GM12878 (cell line): ENCODE data around the gene ENOX1. TPM values are rescaled to one million over a fixed set of nuclear protein-coding genes. Genes with fewer than 3 reads are reported as not detected.

Experiments
- ATAC-seq: fragments of 200-7000 bp; cut with Tn5 transposase; 3 replicates; pipeline ENCODE4 v1.9.1; 2020; ENCODE audit warnings: mild to moderate bottlenecking, moderate library complexity
- BruUV-seq: library from RNA; stranded (reverse); fragments of 400-500 nt; replicated peaks from 2 replicates; lab custom pipeline; 2021; lab: Mats Ljungman, UMichigan
- CTCF ChIA-PET: fragments of 300-600 bp; sonication (Branson Sonifier 250); formaldehyde crosslinking; extraction: SDS; loops from one replicate; lab custom pipeline; 2021; ENCODE audit warnings: inconsistent platforms; lab: Yijun Ruan, JAX
- POLR2A ChIA-PET: fragments of 350-600 bp; formaldehyde crosslinking; extraction: SDS; loops from one replicate; lab custom pipeline; 2021; ENCODE audit warnings: inconsistent platforms; lab: Charles Lee
- RAD21 ChIA-PET: fragments of 300-600 bp; sonication (Branson Sonifier 250); formaldehyde crosslinking; loops from one replicate; lab custom pipeline; 2023; ENCODE audit warnings: antibody characterized with exemption; ENCODE audit not compliant: unreplicated experiment; lab: Charles Lee
- SMC1A ChIA-PET: fragments of 300-600 bp; sonication (Branson Sonifier 250); formaldehyde crosslinking; loops from one replicate; lab custom pipeline; 2023; ENCODE audit not compliant: unreplicated experiment, uncharacterized antibody; lab: Charles Lee
- DNase-seq: peaks from one replicate; pipeline ENCODE4 v3.0.0-alpha.2; 2011; ENCODE audit warnings: low read depth, low spot score
- FAIRE-seq: peaks from 3 replicates; lab custom pipeline; 2011; peaks lifted over from hg19 to GRCh38; lab: Jason Lieb, UNC
- H2AFZ ChIP-seq: 2 replicates; pipeline ENCODE4 v1.6.0; 2011; ENCODE audit warnings: low read depth, low read length, control low read depth; ENCODE audit not compliant: control insufficient read depth
- H3K27ac ChIP-seq: 2 replicates; pipeline ENCODE4 v1.5.1; 2011; ENCODE audit warnings: control low read depth; ENCODE audit not compliant: control insufficient read depth, insufficient read depth
- H3K27me3 ChIP-seq, 2 experiments: replicated peaks in 1 of 2; 2 replicates each; pipeline versions ENCODE4 v1.6.0 to v1.6.1; 2011; ENCODE audit warnings: low read length in 1 of 2; ENCODE audit not compliant: control insufficient read depth in 2 of 2, insufficient read depth in 2 of 2
- H3K36me3 ChIP-seq, 2 experiments: 2 replicates each; pipeline ENCODE4 v1.5.1; 2011; ENCODE audit warnings: low read length in 1 of 2; ENCODE audit not compliant: control insufficient read depth in 2 of 2, insufficient read depth in 2 of 2
- H3K4me1 ChIP-seq: 2 replicates; pipeline ENCODE4 v1.6.1; 2011; ENCODE audit warnings: mild to moderate bottlenecking, low read length, moderate library complexity, mixed read lengths; ENCODE audit not compliant: control insufficient read depth, insufficient read depth
- H3K4me2 ChIP-seq: 2 replicates; pipeline ENCODE4 v1.6.0; 2011; ENCODE audit warnings: control low read depth; ENCODE audit not compliant: control insufficient read depth, insufficient read depth
- H3K4me3 ChIP-seq: fragments of 200-600 bp; sonication (generic); 2 replicates; pipeline ENCODE4 v1.5.1; 2016
- H3K79me2 ChIP-seq: 2 replicates; pipeline ENCODE4 v1.6.0; 2011; ENCODE audit warnings: low read length; ENCODE audit not compliant: control insufficient read depth, insufficient read depth
- H3K9ac ChIP-seq: 2 replicates; pipeline ENCODE4 v1.8.0; 2011; ENCODE audit warnings: low read length, control low read depth, mixed read lengths; ENCODE audit not compliant: control insufficient read depth, insufficient read depth
- H3K9me3 ChIP-seq: replicated peaks from 3 replicates; pipeline ENCODE4 v1.5.1; 2011; ENCODE audit warnings: mild to moderate bottlenecking, low read length; ENCODE audit not compliant: control insufficient read depth, insufficient read depth
- H4K20me1 ChIP-seq: 2 replicates; pipeline ENCODE4 v1.6.0; 2011; ENCODE audit not compliant: control insufficient read depth, insufficient read depth
- ATF7 ChIP-seq: fragments of 450-650 bp; IDR thresholded peaks from 2 replicates; pipeline ENCODE4 v1.6.1; 2016; ENCODE audit warnings: low read depth, mild to moderate bottlenecking
- HDGF ChIP-seq: fragments of 450-650 bp; IDR thresholded peaks from 2 replicates; pipeline ENCODE4 v1.6.1; 2016; ENCODE audit warnings: antibody characterized with exemption
- NFIC ChIP-seq: IDR thresholded peaks from 2 replicates; pipeline ENCODE4 v1.6.1; 2012; ENCODE audit warnings: low read depth, mild to moderate bottlenecking, inconsistent platforms, low read length, moderate library complexity
- NFYB ChIP-seq: IDR thresholded peaks from 2 replicates; pipeline ENCODE4 v1.6.1; 2011; ENCODE audit warnings: low read depth, mild to moderate bottlenecking, low read length, improper control_type of control experiment, moderate library complexity; ENCODE audit not compliant: insufficient read depth
- RB1 ChIP-seq: fragments of 450-650 bp; formaldehyde crosslinking; IDR thresholded peaks from 2 replicates; pipeline ENCODE4 v1.6.1; 2017; ENCODE audit warnings: mild to moderate bottlenecking, borderline replicate concordance
- ZSCAN29 ChIP-seq: fragments of 450-650 bp; IDR thresholded peaks from 2 replicates; pipeline ENCODE4 v1.6.1; 2017; ENCODE audit warnings: mild to moderate bottlenecking, moderate library complexity
- WGBS: methylation state at CpG from one replicate; pipeline ENCODE4 v1.1.6; 2016; ENCODE audit warnings: low lambda C conversion rate; ENCODE audit not compliant: insufficient replicate concordance, insufficient coverage; ENCODE audit errors: missing lambda C conversion rate; 5-methylcytosine and 5-hydroxymethylcytosine counted together
- in situ Hi-C: fragments of 300-500 bp; cut with MboI; formaldehyde crosslinking; loops from 9 replicates; pipeline ENCODE4 v1.14.3; 2018; ENCODE audit warnings: mixed read lengths
- intact Hi-C: fragments of 100-400 bp; cut with micrococcal nuclease; formaldehyde crosslinking; loops from one replicate; pipeline ENCODE4 v1.14.2; 2022; ENCODE audit not compliant: unreplicated experiment
- polyA plus RNA-seq, 11 experiments: library from polyadenylated mRNA; depleted of rRNA in 4 of 11; unstranded in 6 of 11; stranded (reverse) in 5 of 11; fragments of >200 nt; fragmentation: Nextera tagmentation in 4 of 11; fragmentation: Illumina TruSeq in 1 of 11; extraction: Ambion mirVana in 4 of 11; extraction: Trizol in 1 of 11; gene quantifications; 1 replicate in 1 of 11; 2 replicates in 10 of 11; pipeline versions ENCODE4 v1.2.1 to v1.2.3, GENCODE V29; 2011 to 2016; ENCODE audit warnings: inconsistent platforms in 2 of 11, missing spikeins in 2 of 11, low read depth in 1 of 11
- total RNA-seq, 4 experiments: library from RNA; depleted of rRNA in 3 of 4; stranded (reverse); fragments of >200 nt in 3 of 4; fragmentation: Illumina TruSeq in 1 of 4; extraction: Trizol in 1 of 4; gene quantifications; 2 replicates each; pipeline versions ENCODE4 v1.2.1 to v1.2.3, GENCODE V29; 2013 to 2021
- TF ChIP-seq, protein P1 (sequence below): fragments of 450-650 bp; IDR thresholded peaks from 2 replicates; pipeline ENCODE4 v1.6.1; 2017; ENCODE audit warnings: mild to moderate bottlenecking
- TF ChIP-seq, protein P2 (sequence below): fragments of 450-650 bp; formaldehyde crosslinking; IDR thresholded peaks from 2 replicates; pipeline ENCODE4 v1.5.0; 2022; ENCODE audit warnings: mild to moderate bottlenecking, missing genetic modification characterization
- TF ChIP-seq, protein P3 (sequence below): IDR thresholded peaks from 2 replicates; pipeline ENCODE4 v1.6.1; 2012; ENCODE audit warnings: low read depth, low read length, improper control_type of control experiment

ENOX1 gene
- total and polyA plus RNA-seq, 10 of the 15 experiments (the other 5 are each of a cell fraction or from before 2014, with no cell fraction given): 0.11 to 0.26 (median 0.15) TPM

DNA sequence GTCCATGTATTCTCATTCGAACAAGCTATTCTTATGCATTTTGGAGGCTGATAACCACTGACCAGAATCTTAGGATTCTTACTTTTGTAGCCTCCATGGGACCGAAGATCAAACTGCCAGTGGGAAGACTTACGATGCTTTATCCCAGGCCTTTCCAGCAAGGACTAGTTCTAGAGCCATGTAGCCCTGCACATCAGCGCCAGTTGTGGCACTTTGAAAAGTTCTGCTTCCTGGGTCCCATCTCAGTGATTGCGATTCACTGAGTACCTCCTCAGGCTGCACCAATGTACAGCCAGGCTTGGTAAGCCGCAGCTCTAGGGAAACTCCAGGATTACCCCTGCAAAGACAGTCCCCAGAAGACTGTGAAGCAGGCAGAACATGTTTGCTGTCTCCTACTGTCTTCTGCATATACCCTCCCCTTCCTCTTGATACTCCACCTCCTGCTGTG, 18.9 kb upstream of the ENOX1 start:
- peak; percentile 27; the same call in 2 of the 3 replicates for ATAC-seq
- BruUV-seq: no TSS peak
- Histone ChIP-seq H3K4me1 (no peaks in the 10 kb centered on the region), H3K4me3 (no peak overlapping the region), H3K9ac (no peak overlapping the region), H3K9me3 (no peaks in the 10 kb centered on the region), H4K20me1 (no peaks in the 10 kb centered on the region), H3K4me2 (no peak overlapping the region), H3K79me2 (no peaks in the 10 kb centered on the region), H2AFZ (no peak overlapping the region), H3K27me3 (no peaks in the 10 kb centered on the region), H3K36me3 (no peaks in the 10 kb centered on the region), H3K27ac (no peak overlapping the region)
- POLR2A ChIA-PET: interaction anchor here (0.5 to 0.7 kb wide), 2 partner anchors 66 to 288 kb away, joined by 3 to 4 read pairs; no protein-coding TSS in a partner anchor
- in situ Hi-C loops: loop anchor here (10.0 kb wide), 2 partner anchors 501 to 831 kb away; no protein-coding TSS in a partner anchor
- CTCF ChIA-PET: interaction anchor here (1.3 to 2.8 kb wide), 5 partner anchors 9 to 1207 kb away, joined by 4 to 15 read pairs (median 10); no protein-coding TSS in a partner anchor
- FAIRE-seq: no peak
- SMC1A ChIA-PET: no interaction called here
- WGBS: 61% methylated on average over 6 of the region's 6 CpGs
- intact Hi-C loops: loop anchor here (10.0 kb wide), 1 partner anchor 611 kb away; no protein-coding TSS in a partner anchor
- RAD21 ChIA-PET: interaction anchor here (0.6 to 1.2 kb wide), 2 partner anchors 242 to 838 kb away, joined by 3 read pairs; no protein-coding TSS in a partner anchor
- TF ChIP-seq RB1: no peak
- no peak for DNase-seq

DNA sequence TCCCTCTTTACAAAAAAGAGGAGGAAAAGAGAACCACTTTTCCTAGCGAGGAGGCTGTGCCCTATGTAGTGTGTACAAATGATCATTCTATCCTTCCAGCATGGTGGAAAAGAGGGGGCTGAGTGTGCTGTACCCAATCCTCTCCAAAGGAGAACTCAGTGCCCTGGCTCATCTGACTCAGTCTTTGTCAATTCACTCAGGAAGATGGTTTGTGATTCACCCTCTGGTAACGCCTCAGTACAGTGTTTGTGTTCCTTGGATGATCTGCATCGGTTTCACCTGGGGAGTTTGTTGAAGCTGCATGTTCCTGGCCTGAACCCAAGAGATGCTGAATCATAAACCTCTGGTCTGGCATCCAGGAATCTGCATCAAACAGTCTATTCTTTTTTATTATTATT, 18.3 kb upstream of the ENOX1 start:
- Histone ChIP-seq H3K27me3 (no peaks in the 10 kb centered on the region), H2AFZ (no peak overlapping the region), H3K9me3 (no peaks in the 10 kb centered on the region), H3K9ac (no peak overlapping the region), H3K4me1 (no peaks in the 10 kb centered on the region), H3K4me3 (no peak overlapping the region), H3K27ac (no peak overlapping the region)
- intact Hi-C loops: loop anchor here (10.0 kb wide), 1 partner anchor 610 kb away; no protein-coding TSS in a partner anchor
- BruUV-seq: no TSS peak
- RAD21 ChIA-PET: interaction anchor here (0.6 to 2.3 kb wide), 21 partner anchors 9 to 1471 kb away, joined by 3 to 10 read pairs (median 3); partner anchors contain the start of gene ENOX1
- ATAC-seq (peak; percentile 21; the same call in 2 of the 3 replicates), FAIRE-seq (no peak)
- 5% methylated on average over 3 of the region's 3 CpGs for WGBS
- in situ Hi-C loops: loop anchor here (10.0 kb wide), 2 partner anchors 500 to 830 kb away; no protein-coding TSS in a partner anchor
- no peak for TF ChIP-seq NFIC
- TF ChIP-seq, protein P1, sequence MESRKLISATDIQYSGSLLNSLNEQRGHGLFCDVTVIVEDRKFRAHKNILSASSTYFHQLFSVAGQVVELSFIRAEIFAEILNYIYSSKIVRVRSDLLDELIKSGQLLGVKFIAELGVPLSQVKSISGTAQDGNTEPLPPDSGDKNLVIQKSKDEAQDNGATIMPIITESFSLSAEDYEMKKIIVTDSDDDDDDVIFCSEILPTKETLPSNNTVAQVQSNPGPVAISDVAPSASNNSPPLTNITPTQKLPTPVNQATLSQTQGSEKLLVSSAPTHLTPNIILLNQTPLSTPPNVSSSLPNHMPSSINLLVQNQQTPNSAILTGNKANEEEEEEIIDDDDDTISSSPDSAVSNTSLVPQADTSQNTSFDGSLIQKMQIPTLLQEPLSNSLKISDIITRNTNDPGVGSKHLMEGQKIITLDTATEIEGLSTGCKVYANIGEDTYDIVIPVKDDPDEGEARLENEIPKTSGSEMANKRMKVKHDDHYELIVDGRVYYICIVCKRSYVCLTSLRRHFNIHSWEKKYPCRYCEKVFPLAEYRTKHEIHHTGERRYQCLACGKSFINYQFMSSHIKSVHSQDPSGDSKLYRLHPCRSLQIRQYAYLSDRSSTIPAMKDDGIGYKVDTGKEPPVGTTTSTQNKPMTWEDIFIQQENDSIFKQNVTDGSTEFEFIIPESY: no peak
- no peak for TF ChIP-seq NFYB
- TF ChIP-seq, protein P2, sequence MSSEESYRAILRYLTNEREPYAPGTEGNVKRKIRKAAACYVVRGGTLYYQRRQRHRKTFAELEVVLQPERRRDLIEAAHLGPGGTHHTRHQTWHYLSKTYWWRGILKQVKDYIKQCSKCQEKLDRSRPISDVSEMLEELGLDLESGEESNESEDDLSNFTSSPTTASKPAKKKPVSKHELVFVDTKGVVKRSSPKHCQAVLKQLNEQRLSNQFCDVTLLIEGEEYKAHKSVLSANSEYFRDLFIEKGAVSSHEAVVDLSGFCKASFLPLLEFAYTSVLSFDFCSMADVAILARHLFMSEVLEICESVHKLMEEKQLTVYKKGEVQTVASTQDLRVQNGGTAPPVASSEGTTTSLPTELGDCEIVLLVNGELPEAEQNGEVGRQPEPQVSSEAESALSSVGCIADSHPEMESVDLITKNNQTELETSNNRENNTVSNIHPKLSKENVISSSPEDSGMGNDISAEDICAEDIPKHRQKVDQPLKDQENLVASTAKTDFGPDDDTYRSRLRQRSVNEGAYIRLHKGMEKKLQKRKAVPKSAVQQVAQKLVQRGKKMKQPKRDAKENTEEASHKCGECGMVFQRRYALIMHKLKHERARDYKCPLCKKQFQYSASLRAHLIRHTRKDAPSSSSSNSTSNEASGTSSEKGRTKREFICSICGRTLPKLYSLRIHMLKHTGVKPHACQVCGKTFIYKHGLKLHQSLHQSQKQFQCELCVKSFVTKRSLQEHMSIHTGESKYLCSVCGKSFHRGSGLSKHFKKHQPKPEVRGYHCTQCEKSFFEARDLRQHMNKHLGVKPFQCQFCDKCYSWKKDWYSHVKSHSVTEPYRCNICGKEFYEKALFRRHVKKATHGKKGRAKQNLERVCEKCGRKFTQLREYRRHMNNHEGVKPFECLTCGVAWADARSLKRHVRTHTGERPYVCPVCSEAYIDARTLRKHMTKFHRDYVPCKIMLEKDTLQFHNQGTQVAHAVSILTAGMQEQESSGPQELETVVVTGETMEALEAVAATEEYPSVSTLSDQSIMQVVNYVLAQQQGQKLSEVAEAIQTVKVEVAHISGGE (CRISPR knock-in tag): no peak
- no peak for TF ChIP-seq ATF7
- TF ChIP-seq, protein P3, sequence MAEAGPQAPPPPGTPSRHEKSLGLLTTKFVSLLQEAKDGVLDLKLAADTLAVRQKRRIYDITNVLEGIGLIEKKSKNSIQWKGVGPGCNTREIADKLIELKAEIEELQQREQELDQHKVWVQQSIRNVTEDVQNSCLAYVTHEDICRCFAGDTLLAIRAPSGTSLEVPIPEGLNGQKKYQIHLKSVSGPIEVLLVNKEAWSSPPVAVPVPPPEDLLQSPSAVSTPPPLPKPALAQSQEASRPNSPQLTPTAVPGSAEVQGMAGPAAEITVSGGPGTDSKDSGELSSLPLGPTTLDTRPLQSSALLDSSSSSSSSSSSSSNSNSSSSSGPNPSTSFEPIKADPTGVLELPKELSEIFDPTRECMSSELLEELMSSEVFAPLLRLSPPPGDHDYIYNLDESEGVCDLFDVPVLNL: no peak
- no peak for TF ChIP-seq ZSCAN29
- TF ChIP-seq HDGF: no peak
- TF ChIP-seq, all 136 proteins: peak for 0
- no peak overlapping the region for H3K4me2 ChIP-seq
- SMC1A ChIA-PET: interaction anchor here (0.6 to 2.9 kb wide), 16 partner anchors 10 to 1210 kb away, joined by 3 to 13 read pairs (median 3); no protein-coding TSS in a partner anchor
- POLR2A ChIA-PET: interaction anchor here (0.7 kb wide), 1 partner anchor 67 kb away, joined by 3 read pairs; no protein-coding TSS in a partner anchor
- CTCF ChIA-PET: interaction anchor here (0.7 to 3.2 kb wide), 22 partner anchors 9 to 1211 kb away, joined by 3 to 24 read pairs (median 4); no protein-coding TSS in a partner anchor
- no peaks in the 10 kb centered on the region for H4K20me1 ChIP-seq
- DNase-seq: no peak
- H3K79me2 ChIP-seq: no peaks in the 10 kb centered on the region
- H3K36me3 ChIP-seq: no peaks in the 10 kb centered on the region
